ENCODE data around the gene ORM2. TPM values are rescaled to one million over a fixed set of nuclear protein-coding genes. Genes with fewer than 3 reads are reported as not detected.

Gene ORM2
- polyA plus RNA-seq, 1 of the 3 experiments (the other 2 are of a cell fraction): not detected

DNA sequence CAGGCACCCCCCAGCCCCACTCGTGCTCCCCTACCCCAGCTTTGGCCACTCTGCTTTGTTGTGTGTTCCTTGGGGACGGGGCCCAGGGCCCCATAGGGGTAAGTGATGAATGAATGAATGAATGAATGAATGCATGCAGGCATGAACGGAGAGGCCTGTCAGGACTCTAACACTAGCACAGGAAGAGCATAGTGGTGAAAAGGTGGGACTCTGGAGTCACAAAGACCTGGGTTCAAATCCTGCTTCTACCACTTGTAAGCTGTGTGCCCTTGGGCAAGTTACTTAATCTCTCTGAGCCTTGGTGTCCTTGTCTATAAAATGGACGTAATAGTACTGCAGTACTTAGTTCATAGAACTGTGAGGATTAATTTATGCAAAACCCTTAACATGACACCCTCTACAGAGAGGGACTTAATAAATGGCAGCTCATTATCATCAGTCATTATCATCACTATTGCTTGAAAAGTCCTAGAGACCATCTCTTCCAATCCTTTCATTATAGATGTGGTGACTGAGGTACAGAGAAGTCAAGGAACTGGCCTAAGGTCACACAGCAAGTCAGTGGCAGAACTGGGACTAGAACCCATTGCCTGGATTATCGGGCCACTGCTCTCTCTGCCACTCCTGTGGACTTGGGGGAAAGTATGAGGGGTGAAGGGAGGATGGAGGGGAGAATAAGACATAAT is 13.2 kb downstream of the ORM2 start:
- no peaks in the 10 kb centered on the region for H3F3A ChIP-seq (replicated peaks; ENCODE audit: insufficient read depth)
- TF ChIP-seq SIN3A (IDR thresholded peaks at IDR 0.05; ENCODE audit: borderline replicate concordance, low read depth, low read length): no peak
- no peak for TF ChIP-seq ELF1 (IDR thresholded peaks at IDR 0.05)
- TF ChIP-seq YY1 (IDR thresholded peaks at IDR 0.05; ENCODE audit: low read depth): no peak
- TF ChIP-seq TEAD4 (IDR thresholded peaks at IDR 0.05; ENCODE audit: borderline replicate concordance, insufficient read depth): no peak
- TF ChIP-seq RCOR1 (IDR thresholded peaks at IDR 0.05; ENCODE audit: low read length): no peak
- TF ChIP-seq GABPA (IDR thresholded peaks at IDR 0.05; ENCODE audit: low read depth): no peak
- no peak for TF ChIP-seq EP300 (IDR thresholded peaks at IDR 0.05; ENCODE audit: borderline replicate concordance in 1 of 2, low read depth in 1 of 2, low read length in 1 of 2)
- TF ChIP-seq POLR2AphosphoS5 (IDR thresholded peaks at IDR 0.05; ENCODE audit: low read depth, low read length): no peak
- TF ChIP-seq ZBTB33 (IDR thresholded peaks at IDR 0.05; ENCODE audit: borderline replicate concordance, low read depth): no peak
- TF ChIP-seq RFX5 (IDR thresholded peaks at IDR 0.05; ENCODE audit: low read length): no peak
- H3K4me1 ChIP-seq (ENCODE audit: control insufficient read depth in 1 of 2, insufficient read depth in 2 of 2, low read depth in 1 of 2, low read length in 1 of 2): peaks cover 0 to 6% of the 10 kb centered on the region in 2 experiments; a peak in 1 of 4 replicates
- 81% methylated on average over 5 of the region's 5 CpGs for WGBS (ENCODE audit: low lambda C conversion rate)
- CTCF ChIA-PET: no interaction called here
- POLR2A ChIA-PET: no interaction called here
- H3K27me3 ChIP-seq (ENCODE audit: insufficient read depth): no peaks in the 10 kb centered on the region
- no peak overlapping the region for H3K9ac ChIP-seq
- H3K36me3 ChIP-seq (replicated peaks in 1 of 2; ENCODE audit: control insufficient read depth in 1 of 2, insufficient read depth in 2 of 2, low read length in 1 of 2): no peaks in the 10 kb centered on the region
- H3K9me2 ChIP-seq: no peaks in the 10 kb centered on the region
- no peak overlapping the region for H3K27ac ChIP-seq (ENCODE audit: low read depth in 2 of 2, low read length in 1 of 2)
- DNase-seq: no peak
- no peak overlapping the region for H2AFZ ChIP-seq (ENCODE audit: low read depth)
- H3K4me2 ChIP-seq: no peak overlapping the region
- H4K20me1 ChIP-seq (ENCODE audit: insufficient read depth): no peaks in the 10 kb centered on the region
- no peaks in the 10 kb centered on the region for H3K9me3 ChIP-seq
- H3K79me2 ChIP-seq (ENCODE audit: insufficient read depth): no peaks in the 10 kb centered on the region
- H3K4me3 ChIP-seq (ENCODE audit: low read depth in 2 of 2, low read length in 1 of 2): no peak overlapping the region

DNA sequence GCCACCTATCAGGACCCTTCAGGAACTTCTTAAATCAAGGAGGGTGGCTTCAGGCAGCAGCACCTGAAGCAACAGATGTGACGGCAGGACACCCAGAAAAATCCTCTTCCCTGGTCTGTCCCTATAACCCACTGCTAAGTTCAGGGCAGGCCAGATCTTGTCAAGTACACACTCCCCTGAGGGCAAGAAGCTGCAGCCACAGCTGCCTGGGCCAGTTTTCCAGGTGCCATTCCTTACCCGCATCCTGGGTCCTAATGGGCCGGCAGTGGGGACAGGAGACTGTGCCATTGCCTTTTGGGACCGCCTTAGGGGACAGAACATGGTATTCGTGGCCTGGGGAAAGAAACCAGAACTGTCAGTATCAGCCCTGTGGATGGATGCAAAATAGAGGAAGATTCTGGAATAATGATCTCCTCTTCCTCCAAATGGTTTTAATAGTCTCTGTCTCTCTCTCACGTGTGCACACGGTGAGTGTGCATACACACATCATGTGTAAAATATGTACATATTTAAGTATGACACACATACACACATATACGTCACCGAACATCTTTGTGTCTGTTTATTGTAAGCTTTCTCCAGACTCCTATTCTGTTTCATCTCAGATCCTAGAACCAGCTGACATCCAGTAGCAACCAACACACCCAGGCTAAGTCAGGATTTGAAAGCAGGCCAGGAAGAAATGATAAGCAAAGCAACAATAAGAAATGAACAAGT is 14.0 kb downstream of the ORM2 start:
- Histone ChIP-seq H3K27me3 (ENCODE audit: insufficient read depth) (no peaks in the 10 kb centered on the region), H3K4me2 (no peak overlapping the region), H4K20me1 (ENCODE audit: insufficient read depth) (no peaks in the 10 kb centered on the region), H2AFZ (ENCODE audit: low read depth) (no peak overlapping the region), H3K79me2 (ENCODE audit: insufficient read depth) (no peaks in the 10 kb centered on the region), H3K27ac (ENCODE audit: low read depth in 2 of 2, low read length in 1 of 2) (no peak overlapping the region), H3K9me3 (no peaks in the 10 kb centered on the region), H3F3A (replicated peaks; ENCODE audit: insufficient read depth) (no peaks in the 10 kb centered on the region), H3K4me3 (ENCODE audit: low read depth in 2 of 2, low read length in 1 of 2) (no peak overlapping the region), H3K9me2 (no peaks in the 10 kb centered on the region), H3K36me3 (replicated peaks in 1 of 2; ENCODE audit: control insufficient read depth in 1 of 2, insufficient read depth in 2 of 2, low read length in 1 of 2) (no peaks in the 10 kb centered on the region), H3K4me1 (ENCODE audit: control insufficient read depth in 1 of 2, insufficient read depth in 2 of 2, low read depth in 1 of 2, low read length in 1 of 2) (peaks cover 4 to 6% of the 10 kb centered on the region in 2 experiments; a peak in 1 of 4 replicates), H3K9ac (no peak overlapping the region)
- CTCF ChIA-PET: interaction anchor here (1.5 kb wide), 1 partner anchor 42 kb away, joined by 3 read pairs; no protein-coding TSS in a partner anchor
- no peak for DNase-seq
- POLR2A ChIA-PET: no interaction called here
- WGBS (ENCODE audit: low lambda C conversion rate): 90% methylated on average over 9 of the region's 9 CpGs
- no peak for TF ChIP-seq MXI1 (IDR thresholded peaks at IDR 0.05; ENCODE audit: low read depth, low read length)
- TF ChIP-seq ZBTB33 (IDR thresholded peaks at IDR 0.05; ENCODE audit: borderline replicate concordance, low read depth): no peak
- TF ChIP-seq USF2 (IDR thresholded peaks at IDR 0.05; ENCODE audit: borderline replicate concordance, low read depth, low read length): no peak
- TF ChIP-seq FOSL2 (IDR thresholded peaks at IDR 0.05; ENCODE audit: borderline replicate concordance, low read depth): no peak
- TF ChIP-seq MEF2A (IDR thresholded peaks at IDR 0.05; ENCODE audit: borderline replicate concordance, low read depth): no peak
- no peak for TF ChIP-seq SIN3A (IDR thresholded peaks at IDR 0.05; ENCODE audit: borderline replicate concordance, low read depth, low read length)
- no peak for TF ChIP-seq FOXM1 (IDR thresholded peaks at IDR 0.05; ENCODE audit: low read depth)
- no peak for TF ChIP-seq ELF1 (IDR thresholded peaks at IDR 0.05)
- TF ChIP-seq GABPA (IDR thresholded peaks at IDR 0.05; ENCODE audit: low read depth): no peak
- TF ChIP-seq, protein P1, sequence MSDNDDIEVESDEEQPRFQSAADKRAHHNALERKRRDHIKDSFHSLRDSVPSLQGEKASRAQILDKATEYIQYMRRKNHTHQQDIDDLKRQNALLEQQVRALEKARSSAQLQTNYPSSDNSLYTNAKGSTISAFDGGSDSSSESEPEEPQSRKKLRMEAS (IDR thresholded peaks at IDR 0.05; ENCODE audit: low read depth): no peak
- TF ChIP-seq, protein P2, sequence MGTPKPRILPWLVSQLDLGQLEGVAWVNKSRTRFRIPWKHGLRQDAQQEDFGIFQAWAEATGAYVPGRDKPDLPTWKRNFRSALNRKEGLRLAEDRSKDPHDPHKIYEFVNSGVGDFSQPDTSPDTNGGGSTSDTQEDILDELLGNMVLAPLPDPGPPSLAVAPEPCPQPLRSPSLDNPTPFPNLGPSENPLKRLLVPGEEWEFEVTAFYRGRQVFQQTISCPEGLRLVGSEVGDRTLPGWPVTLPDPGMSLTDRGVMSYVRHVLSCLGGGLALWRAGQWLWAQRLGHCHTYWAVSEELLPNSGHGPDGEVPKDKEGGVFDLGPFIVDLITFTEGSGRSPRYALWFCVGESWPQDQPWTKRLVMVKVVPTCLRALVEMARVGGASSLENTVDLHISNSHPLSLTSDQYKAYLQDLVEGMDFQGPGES (IDR thresholded peaks at IDR 0.05; ENCODE audit: low read depth, low read length): no peak
- no peak for TF ChIP-seq TCF12 (IDR thresholded peaks at IDR 0.05)
- no peak for TF ChIP-seq YY1 (IDR thresholded peaks at IDR 0.05; ENCODE audit: low read depth)
- TF ChIP-seq POLR2AphosphoS5 (IDR thresholded peaks at IDR 0.05; ENCODE audit: low read depth, low read length): no peak
- TF ChIP-seq TAF1 (IDR thresholded peaks at IDR 0.05; ENCODE audit: borderline replicate concordance, low read depth, low read length): no peak
- no peak for TF ChIP-seq RCOR1 (IDR thresholded peaks at IDR 0.05; ENCODE audit: low read length)

Data from SK-N-SH (cell line).